DMS79 (cell line): ENCODE data around the gene DPT.
"Not testable (repeated sequence)": the region's sequence is repeated elsewhere in the genome, so short reads cannot be mapped to it uniquely, and the experiment has no call there.

Experiments used
- DNase-seq: peaks from one replicate; lab custom pipeline; 2025; lab: John Stamatoyannopoulos, UW

The DPT gene

DNA sequence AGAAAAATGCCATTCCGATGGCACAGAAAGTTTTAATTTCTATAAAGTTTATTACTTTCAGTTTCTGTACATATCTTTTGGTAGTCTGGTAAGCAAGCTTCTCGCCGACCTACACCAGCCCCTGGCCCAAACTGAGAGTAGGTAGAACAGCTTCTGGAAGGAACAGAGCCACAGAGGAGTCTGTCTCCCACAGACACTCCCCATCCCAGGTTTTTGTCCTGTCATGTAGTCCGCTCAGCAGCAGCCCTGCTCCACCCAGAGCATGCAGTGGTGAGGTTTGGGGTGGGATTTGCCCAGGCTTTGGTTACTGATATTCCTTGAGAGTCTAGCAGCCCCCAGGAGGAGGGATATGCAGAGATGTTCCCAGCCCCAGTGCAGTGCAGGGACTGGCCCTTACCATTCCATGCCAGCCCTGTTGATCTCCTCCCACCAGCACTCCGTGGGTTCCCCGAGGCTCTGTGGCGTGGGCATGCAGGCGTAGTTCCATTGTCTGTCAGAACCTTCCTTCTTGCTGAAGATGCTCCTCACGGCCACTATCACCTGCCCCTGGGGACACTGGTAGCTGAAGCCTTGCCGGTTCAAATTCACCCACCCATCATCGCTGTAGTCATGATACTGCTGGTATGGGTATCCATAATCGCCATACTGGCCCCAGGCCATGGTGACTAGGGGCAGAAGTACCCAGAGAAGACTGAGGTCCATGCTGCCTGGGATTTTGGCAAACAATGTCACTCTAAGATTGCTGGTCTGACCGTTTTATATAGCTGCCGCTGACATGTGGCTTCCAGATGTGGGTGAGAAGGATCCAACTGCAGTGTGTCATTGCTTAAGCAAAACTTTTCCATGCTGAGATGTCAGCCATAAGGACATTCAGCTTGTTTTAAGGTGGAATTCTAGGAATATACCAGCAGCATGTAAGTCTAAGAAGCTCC is at the start of gene DPT:
Gene DPT (minus strand): TSS at position 734 of the 932 bp plus-strand sequence. CDS start 32 bp downstream, at position 702.
- no peak for DNase-seq

DNA sequence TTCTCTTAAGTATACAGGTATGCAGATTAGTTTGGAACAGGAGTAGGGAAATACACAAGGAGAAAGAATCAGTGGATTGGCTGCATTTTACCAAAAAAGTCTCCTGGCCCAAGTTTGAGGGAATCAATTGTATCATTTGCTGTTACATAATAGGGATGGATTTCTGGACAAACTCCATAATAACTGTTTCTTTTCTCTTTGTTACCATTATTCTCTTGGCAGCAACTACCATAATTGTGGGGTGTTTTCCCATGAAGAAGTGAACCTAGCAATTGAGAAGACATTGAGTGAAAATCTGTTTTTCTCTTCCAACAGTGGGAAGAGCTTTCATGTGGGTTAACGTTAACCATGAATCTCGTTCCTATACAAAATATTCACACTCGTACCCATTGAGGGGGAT is 46.4 kb upstream of the DPT start:
- no peak for DNase-seq

DNA sequence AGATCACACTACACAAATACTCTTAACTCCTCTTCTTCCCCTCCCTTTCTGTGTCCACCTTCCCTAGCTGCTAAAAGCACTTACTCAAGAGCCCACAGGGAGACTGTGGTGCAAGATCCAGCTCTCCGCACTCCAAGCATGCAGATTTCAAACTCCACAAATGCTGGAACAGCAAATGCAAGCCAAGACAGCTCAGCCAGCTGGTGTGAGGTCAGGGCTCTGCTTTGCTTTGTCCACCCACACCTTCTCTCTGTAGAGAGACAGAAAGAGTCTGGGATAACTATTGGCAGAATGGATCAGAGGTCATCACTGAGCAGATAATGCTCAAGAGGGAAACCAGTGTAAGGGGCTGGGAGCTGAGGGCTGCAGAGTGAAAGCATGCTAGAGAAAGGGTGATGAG is 45.2 kb upstream of the DPT start:
- DNase-seq: no peak

DNA sequence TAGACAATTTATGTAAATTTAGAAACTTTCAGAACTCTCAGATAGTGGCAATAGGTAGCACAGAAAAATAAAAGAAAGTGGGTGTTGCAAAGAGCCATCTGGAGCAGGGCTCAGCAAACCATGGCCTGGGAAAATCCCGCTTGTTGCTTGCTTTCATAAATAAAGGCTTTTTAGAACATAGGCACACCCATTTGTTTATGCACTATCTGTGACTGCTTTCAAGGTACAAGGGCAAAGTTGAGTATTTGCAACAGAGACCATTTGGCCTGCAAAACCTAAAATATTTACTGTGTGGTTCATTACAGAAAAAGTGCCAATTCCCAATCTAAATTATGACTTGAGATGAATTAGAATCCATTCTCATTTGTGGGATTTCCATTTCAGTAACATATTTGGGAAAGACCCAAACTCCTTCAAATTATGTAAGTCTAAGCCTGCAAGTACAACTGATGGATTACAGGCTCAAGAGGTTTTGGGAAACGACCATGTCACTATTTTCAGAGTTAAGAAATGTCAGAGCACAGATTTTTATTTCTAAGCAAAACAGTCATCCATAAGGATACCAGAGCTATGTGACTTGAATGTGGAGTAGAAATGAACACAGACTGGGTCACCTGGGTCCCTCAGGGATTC is 43.5 kb upstream of the DPT start:
- DNase-seq: no peak

DNA sequence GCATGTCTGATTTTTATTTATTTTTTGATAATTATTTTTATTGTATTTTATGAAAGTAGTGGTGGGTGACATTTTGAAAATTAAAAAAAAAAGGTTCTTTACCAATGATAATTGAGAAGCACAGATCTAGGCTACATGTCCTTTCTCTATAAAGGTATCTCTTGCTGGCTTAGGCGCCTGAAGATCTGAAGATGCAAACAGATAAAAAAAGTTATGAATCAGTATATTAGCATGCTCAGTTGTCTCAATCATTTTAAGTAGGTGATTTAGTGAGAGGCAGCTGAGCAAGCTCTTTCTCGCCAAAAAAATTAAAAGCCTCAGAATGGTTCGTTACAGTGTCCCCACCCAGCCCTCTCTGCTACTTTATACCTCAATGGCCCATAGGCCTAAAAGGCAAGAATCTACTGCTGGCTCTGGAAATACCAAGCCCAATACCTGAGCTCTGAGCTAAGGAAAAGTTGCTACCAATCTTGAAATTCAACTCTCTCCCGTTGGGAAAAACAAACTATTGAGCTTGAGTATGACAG is 42.2 kb upstream of the DPT start:
- no peak for DNase-seq

DNA sequence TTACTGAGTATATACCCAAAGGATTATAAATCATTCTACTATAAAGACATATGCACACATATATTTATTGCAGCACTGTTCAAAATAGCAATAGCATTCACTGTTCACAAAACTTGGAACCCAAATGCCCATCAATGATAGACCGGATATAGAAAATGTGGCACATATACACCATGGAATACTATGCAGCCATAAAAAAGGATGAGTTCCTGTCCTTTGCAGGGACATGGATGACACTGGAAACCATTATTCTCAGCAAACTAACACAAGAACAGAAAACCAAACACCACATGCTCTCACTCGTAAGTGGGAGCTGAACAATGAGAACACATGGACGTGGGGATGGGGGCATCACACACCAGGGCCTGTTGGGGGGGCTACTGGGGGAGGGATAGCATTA is 40.9 kb upstream of the DPT start:
- DNase-seq: not testable (repeated sequence)

DNA sequence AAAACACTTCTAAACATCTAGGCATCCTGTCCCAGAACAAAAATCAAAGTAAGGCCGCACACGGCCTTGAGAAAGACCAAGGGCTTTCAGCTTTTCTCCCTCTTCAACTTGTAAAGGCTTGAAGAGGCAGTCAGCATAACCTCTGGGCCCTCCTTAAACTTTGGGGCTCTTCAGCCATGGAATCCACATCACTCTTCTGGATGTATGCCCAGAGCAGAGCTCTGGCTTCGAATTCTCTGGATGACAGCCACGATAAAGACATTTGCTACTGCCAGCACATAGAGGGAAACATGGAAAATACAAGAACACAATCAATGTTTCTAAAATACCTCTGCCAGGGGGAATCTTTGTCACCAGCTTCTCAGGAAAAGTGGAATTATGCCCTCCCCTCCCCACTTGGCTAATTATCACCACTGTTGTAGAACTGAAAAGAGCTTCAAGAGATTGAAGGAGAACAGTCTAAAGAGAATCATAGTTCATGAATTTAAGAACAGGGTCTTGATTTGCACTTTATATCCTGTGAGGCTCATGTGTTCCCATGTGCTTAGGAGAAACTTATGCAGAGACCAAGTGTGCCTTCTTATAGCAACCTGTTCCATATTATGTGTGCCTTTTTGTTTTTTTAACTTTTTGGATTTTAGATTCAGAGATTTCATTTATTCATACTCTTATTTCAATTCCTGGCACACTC is 39.0 kb upstream of the DPT start:
- peak; percentile 48 for DNase-seq

DNA sequence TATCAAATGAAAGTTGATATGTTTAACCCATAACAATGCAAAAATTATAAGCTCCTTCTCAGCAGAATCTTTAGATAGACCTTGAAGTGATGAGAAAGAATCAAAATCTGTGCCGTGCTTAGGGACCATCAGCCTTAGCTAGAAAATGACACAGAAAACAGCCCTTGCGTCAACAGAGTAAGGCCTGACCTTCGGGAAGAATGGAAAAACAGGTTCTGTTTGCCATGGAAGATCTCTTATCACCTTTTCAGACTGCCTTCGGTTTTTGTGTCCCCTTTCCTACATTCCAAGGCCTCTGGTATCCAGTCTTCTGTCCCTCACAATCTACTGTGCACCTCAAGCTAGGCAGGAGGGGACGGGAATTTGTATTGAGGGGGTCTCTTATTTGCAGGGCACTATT is 37.6 kb upstream of the DPT start:
- no peak for DNase-seq

DNA sequence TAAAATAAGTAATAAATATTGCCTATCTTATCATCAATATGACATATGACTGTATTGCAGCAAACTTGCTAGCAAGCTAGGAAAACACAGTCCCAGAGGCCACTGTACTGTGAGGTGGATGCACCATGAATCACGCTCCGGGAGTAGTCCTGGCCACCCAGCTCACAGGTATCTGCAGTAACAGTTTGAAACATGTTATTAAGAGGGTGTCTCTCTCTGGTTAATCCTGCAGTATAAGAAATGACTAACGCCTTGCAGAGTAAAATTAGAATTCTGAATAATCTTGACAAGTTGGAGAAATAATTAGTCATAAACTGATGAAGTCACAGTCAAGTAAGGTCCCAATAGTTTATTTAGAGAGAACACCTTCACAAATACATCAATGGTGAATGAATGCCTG is 34.0 kb upstream of the DPT start:
- DNase-seq: no peak

DNA sequence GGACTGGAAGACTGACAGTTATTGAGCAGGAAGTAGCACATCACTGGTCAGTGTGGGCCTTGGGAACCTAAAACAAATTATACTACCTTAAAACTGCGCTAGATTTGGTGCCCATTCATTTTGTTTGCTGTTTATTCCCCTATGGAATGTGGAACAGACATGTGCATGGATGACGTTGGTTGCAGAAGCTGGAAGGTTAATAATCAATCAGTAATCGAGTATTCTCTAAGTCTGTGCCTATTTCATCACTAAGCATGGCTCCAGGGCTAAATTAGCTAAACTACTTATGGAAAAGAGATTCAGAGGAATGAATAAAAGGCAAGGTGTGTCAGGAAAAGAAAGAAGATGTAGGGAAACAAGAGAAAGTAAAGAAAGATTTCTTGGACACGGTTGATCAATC is 33.5 kb upstream of the DPT start:
- DNase-seq: no peak

DNA sequence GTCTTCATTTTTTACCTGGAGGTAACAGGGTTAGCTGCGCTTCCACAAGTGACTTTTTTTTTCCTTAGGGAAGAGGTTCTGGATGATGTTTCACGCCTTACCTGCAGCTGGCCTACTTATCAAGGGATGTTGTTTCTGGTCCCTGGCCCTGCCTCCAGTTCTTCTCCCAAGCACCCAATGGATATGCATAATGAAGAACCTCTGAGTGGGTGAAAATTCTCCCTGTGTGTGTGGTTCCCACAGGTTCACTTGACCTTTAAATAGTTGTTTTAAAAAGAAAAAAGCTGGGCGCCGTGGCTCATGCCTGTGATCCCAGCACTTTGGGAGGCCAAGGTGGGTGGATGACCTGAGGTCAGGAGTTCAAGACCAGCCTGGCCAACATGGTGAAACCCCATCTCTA is 31.8 kb upstream of the DPT start:
- DNase-seq: no peak

DNA sequence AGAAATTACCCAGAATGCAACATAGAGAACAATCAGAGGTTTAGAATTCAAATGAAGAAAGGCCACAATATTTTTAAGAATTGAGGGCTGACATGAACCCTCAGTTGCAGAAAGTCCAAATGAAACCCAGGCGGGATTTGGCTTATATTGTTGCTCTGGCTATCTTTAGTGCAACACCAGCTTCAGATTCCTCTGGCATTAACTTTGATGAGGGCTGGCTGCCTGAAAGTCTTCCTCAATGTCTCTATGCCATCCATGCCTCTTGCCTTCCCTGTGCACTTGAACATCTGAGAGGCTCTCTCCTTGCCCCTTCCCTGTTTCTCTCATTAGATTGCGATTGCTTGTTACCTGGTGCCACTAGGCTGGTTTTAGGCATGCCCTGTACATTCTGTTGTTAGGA is 31.2 kb upstream of the DPT start:
- no peak for DNase-seq

DNA sequence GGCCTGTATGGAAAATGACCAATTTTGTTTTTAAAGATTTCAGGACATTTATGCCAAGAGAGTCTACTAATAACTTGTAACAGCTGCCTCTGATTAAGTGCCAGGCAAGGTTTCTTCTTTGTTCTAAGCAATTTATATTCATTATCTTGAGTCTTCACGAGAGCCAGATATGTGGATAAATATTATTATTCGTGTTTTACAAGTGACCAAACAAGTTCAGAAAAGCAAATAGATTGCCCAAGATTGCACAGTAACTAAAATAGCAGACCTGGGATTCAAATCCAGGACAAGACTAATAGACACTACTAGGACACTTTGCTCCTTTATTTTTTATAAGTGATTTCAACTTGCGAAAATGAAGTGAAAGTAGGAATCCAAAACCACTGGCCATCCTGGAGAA is 30.1 kb upstream of the DPT start:
- DNase-seq: no peak

DNA sequence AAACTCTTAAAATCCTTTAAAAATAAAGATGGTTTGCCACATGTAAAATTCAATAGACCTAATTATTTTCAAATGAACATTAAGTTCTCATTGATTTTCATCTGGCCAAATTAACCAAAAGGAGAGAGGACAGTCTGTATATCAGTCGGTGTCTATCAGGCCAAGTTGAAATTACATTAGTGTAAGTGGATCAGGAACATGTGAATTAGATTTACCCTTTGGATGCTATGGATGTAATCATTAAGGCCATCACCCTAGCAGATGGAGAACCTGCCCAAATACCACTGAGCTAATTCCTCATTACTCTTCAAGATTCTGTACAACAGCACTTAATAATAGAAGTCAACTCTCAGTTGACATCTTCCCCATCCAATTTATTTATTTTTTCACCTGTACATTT is 29.5 kb upstream of the DPT start:
- DNase-seq: no peak

DNA sequence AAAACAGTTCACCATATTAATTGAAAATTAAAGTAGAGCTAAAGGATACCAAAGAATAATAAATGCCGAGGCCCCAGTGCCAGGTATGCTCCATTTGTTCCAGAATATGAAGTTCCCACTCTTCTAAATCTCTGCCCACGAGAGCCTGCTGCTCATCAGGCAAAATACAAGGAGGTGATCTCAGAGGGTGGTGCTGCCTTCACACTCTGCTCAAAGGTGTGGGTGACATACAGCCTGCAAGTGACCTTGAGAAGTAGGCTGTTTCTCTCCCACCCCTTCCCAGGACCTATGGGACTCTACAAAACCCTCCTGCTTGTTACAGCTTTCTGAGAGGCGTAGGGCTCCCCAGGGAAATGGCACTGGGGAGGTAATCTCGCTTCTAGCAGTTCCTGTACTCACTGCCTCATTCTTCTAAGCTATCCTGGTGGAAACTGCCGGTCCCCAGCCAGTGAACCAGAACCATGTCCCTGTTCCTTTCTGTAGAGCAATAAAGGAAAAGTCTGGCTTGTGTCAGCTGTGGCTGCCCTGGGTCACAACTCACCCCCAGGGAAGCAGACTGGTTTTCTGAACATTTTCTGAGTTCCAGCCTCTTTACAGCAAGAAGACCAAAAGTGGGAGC is 26.9 kb upstream of the DPT start:
- DNase-seq: no peak

DNA sequence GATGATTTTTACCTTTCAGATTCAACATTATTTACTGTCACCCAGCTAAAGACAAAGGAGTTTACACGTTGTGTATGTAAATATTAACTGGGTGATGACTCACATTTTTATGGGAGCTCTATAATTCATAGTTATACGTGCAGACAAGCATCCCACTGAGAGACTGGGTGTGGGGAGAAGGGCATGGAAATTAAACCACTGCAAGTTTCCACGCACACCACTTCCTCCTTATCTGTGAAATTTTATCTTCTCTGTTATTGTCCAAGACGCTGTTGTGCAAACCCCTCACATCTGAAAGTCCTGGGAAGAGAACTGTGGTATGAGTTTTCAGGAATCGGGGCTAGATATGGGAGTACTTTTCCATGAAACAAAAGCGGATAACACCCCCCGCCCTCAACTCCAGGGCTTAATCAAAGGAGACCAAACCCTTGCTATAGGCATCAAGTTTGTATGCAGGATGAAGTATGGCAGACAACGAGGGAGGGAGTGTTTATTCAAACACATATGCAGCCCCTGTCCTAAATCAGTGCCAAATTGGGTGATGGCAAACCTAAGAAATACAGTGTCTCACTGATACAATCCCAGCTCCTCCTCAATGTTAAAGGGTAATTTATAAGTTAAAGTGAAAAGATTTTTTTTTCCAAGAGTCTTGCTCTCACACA is 23.3 kb upstream of the DPT start:
- DNase-seq: no peak

DNA sequence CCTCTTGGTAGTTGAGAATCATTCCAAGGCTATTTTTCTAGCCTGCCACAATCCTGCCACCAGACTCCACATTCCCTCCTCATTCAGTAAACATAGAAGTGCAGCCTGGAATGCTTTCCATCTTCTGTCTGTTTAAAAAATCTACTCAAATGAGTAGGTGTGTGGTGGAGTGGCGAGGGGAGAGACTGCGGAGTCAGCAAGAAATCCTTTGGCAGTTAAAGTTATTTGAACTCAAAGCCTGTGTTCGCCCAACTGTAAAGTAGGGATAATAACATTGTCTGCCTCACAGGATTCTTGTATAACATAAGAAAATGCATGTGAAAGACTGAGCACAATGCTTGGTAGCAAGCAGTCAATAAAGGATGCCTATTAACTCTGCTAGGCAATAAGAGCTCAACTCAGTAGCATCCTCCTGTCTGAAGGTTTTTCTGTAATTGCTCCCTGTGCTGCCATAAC is 22.2 kb upstream of the DPT start:
- DNase-seq: no peak

DNA sequence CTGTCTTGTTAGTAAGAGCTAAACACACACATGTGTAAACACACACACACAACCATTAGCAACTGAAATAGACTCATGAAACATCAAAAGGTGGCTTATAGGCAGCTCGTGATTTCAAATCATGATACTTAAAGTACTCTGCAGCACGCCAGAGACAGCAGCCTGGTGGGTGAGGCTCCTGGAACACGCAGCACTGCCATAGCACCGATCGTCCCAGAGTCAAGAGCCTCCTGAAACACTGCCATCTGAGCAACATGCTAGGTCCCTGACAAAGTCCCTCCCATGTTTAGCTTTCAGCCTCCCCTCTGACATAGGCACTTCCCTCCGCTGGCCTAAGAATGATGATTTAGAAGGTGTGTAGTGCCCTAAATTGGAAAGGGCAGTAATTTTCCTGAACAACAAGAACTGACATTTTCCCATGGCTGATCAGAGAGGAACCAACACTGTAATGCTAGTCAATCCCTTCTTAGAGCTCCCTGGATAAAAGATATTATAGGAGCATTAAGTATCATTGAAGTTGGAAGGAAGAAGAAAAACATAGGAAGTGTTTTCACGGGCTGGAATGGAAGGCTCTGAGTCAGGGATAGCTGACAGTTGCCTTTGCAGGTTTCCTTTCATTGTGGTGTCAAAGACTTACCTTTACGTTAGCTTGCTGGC is 14.1 kb upstream of the DPT start:
- DNase-seq: no peak

DNA sequence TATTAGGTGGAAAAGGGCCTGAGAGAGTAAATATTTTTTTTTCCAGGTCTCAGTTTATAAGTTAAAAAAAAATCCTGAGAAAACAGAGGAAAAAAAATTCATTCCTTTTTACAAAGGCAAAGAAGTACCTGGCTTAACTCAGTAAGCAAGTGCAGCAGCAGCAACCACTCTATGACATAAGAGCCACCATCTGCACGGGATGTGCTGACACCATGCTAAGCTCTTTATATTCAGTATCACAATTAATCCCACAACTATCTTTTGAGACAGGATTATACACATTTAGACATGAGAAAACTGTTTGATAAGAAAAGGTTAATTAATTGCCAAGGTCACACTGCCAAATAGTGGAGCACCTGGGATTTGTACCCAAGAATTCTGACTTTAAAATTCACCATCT is 13.4 kb upstream of the DPT start:
- DNase-seq: no peak

DNA sequence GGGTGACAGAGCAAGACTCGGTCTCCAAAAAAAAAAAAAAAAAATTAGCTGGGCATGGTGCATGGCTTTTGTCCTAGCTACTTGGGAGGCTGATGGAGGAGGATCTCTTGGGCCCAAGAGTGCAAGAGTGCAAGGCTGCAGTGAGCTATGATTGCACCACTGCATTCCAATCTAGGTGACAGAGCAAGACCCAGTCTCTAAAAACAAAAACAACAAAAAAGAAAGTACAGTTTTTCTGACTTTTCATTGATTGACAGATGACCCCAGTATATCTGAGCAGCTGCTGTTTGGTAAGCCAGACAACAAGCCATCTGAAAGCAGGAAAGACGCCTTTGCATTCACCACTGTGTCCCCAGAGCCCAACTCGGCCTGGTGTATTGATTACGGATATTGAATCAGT is 10.9 kb upstream of the DPT start:
- no peak for DNase-seq

DNA sequence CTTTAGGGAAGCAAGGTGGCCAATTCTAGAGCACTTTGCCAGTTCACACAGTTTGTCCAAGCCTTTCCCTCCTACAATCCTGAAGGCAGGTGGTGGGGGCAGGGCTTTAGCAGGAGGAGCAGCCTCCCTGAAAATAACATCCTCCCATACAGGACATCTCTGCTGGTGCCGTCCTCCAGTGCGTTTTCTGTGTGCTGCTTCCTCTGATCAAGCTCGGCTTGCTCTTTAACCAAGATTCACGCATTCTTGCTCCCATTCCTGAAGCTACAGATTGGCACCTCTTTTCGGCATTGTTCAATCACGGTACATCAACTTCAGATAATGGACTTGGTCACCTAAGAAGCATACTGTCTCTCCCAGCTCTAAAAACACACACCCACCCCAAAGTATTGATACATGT is 7.5 kb upstream of the DPT start:
- no peak for DNase-seq
